HCT116 (cell line): ENCODE measurements around the gene SPEM1. TPM values are rescaled to one million over a fixed set of nuclear protein-coding genes. Genes with fewer than 3 reads are reported as not detected.

Source experiments
- ATAC-seq: fragments of 200-7000 bp; cut with Tn5 transposase; 2 replicates; pipeline ENCODE4 v1.9.1; 2020; ENCODE audit warnings: mild to moderate bottlenecking, moderate library complexity
- BruUV-seq: library from RNA; stranded (reverse); fragments of 400-500 nt; replicated peaks from 2 replicates; lab custom pipeline; 2021; lab: Mats Ljungman, UMichigan
- CTCF ChIA-PET: fragments of 300-600 bp; sonication (Branson Sonifier 250); formaldehyde crosslinking; loops from one replicate; lab custom pipeline; 2021; ENCODE audit warnings: antibody characterized with exemption; lab: Charles Lee
- POLR2A ChIA-PET: fragments of 300-600, 350-600 bp; sonication (Branson Sonifier 250); formaldehyde crosslinking; loops from one replicate; lab custom pipeline; 2021; ENCODE audit warnings: antibody characterized with exemption; lab: Charles Lee
- RAD21 ChIA-PET, 2 experiments: fragments of 300-600 bp; sonication (Branson Sonifier 250); formaldehyde crosslinking; loops; one replicate each; lab custom pipeline; 2023; ENCODE audit warnings: low total read pairs in 2 of 2; ENCODE audit not compliant: uncharacterized antibody in 2 of 2, unreplicated experiment in 2 of 2, low non-redundant PET in 1 of 2; lab: Charles Lee
- DNase-seq: peaks from one replicate; pipeline ENCODE4 v3.0.0-alpha.2; 2010; ENCODE audit warnings: low read depth, low spot score
- H2AFZ ChIP-seq: fragments of 200-600 bp; shearing (Covaris generic), sonication (generic); 2 replicates; pipeline ENCODE4 v1.6.1; 2017; ENCODE audit warnings: low read depth, mixed run types, mixed read lengths, antibody characterized with exemption, low read length; ENCODE audit not compliant: poor library complexity, severe bottlenecking
- H3K27ac ChIP-seq: 2 replicates; pipeline ENCODE4 v1.5.1; 2012; ENCODE audit warnings: low read depth, low read length
- H3K27me3 ChIP-seq: fragments of 200-600 bp; sonication (generic); 2 replicates; pipeline ENCODE4 v1.6.1; 2016; ENCODE audit warnings: mixed run types, low read length, mixed read lengths; ENCODE audit not compliant: insufficient read depth
- H3K36me3 ChIP-seq, 2 experiments: fragments of 200-500 bp in 1 of 2; fragments of 200-600 bp in 1 of 2; sonication (Bioruptor generic) in 1 of 2; sonication (generic) in 1 of 2; 2 replicates each; pipeline versions ENCODE4 v1.5.1 to v1.6.1; 2014 to 2016; ENCODE audit warnings: low read length in 2 of 2, inconsistent platforms in 1 of 2, mixed read lengths in 1 of 2, mixed run types in 1 of 2; ENCODE audit not compliant: insufficient read depth in 2 of 2, control insufficient read depth in 1 of 2
- H3K4me1 ChIP-seq, 2 experiments: fragments of 200-600 bp in 1 of 2; sonication (generic) in 1 of 2; 2 replicates each; pipeline versions ENCODE4 v1.5.1 to v1.6.1; 2012 to 2017; ENCODE audit warnings: low read length in 2 of 2, inconsistent platforms in 1 of 2, mild to moderate bottlenecking in 1 of 2, mixed read lengths in 1 of 2, mixed run types in 1 of 2, moderate library complexity in 1 of 2; ENCODE audit not compliant: insufficient read depth in 2 of 2, control insufficient read depth in 1 of 2
- H3K4me2 ChIP-seq: fragments of 200-600 bp; sonication (generic); 2 replicates; pipeline ENCODE4 v1.6.1; 2017; ENCODE audit warnings: mixed run types, low read length, mixed read lengths
- H3K4me3 ChIP-seq, 2 experiments: fragments of 200-600 bp in 1 of 2; sonication (generic) in 1 of 2; replicated peaks in 1 of 2; 2 replicates each; pipeline ENCODE4 v1.5.1; 2011 to 2016; ENCODE audit warnings: low read length in 2 of 2, control low read depth in 1 of 2, low read depth in 1 of 2, mild to moderate bottlenecking in 1 of 2, mixed read lengths in 1 of 2, mixed run types in 1 of 2
- H3K79me2 ChIP-seq: fragments of 200-600 bp; sonication (generic); 2 replicates; pipeline ENCODE4 v1.6.1; 2017; ENCODE audit warnings: mild to moderate bottlenecking, mixed run types, low read length, moderate library complexity, mixed read lengths; ENCODE audit not compliant: insufficient read depth
- H3K9ac ChIP-seq: fragments of 200-600 bp; sonication (generic); 2 replicates; pipeline ENCODE4 v1.6.1; 2016; ENCODE audit warnings: low read length, mixed read lengths
- H3K9me2 ChIP-seq: fragments of 200-600 bp; sonication (generic), shearing (Covaris generic); 2 replicates; pipeline ENCODE4 v1.6.1; 2017; ENCODE audit warnings: mixed run types, mild to moderate bottlenecking, moderate library complexity; ENCODE audit not compliant: insufficient read depth
- H3K9me3 ChIP-seq, 2 experiments: fragments of 200-500 bp in 1 of 2; fragments of 200-600 bp in 1 of 2; sonication (Bioruptor generic) in 1 of 2; sonication (generic) in 1 of 2; 2 replicates each; pipeline ENCODE4 v1.6.1; 2014 to 2017; ENCODE audit warnings: low read length in 2 of 2, mixed read lengths in 2 of 2, inconsistent platforms in 1 of 2, low read depth in 1 of 2, mild to moderate bottlenecking in 1 of 2, mixed run types in 1 of 2, moderate library complexity in 1 of 2; ENCODE audit not compliant: control insufficient read depth in 1 of 2, insufficient read depth in 1 of 2
- H4K20me1 ChIP-seq: fragments of 200-600 bp; sonication (generic), shearing (Covaris generic); 2 replicates; pipeline ENCODE4 v1.6.1; 2017; ENCODE audit warnings: mixed run types, mild to moderate bottlenecking, moderate library complexity; ENCODE audit not compliant: insufficient read depth
- CTCF ChIP-seq, 3 experiments: fragments of 200-600 bp in 1 of 3; sonication (generic) in 1 of 3; IDR thresholded peaks in 2 of 3; conservative IDR thresholded peaks in 1 of 3; 2 replicates each; pipeline ENCODE4 v1.5.1; 2012 to 2017; ENCODE audit warnings: low read depth in 2 of 3, low read length in 2 of 3, antibody characterized with exemption in 1 of 3, borderline replicate concordance in 1 of 3, control low read depth in 1 of 3, mild to moderate bottlenecking in 1 of 3, mixed read lengths in 1 of 3, mixed run types in 1 of 3, moderate library complexity in 1 of 3; ENCODE audit not compliant: insufficient read depth in 1 of 3
- EGR1 ChIP-seq: IDR thresholded peaks from 2 replicates; pipeline ENCODE4 v1.6.1; 2012; ENCODE audit warnings: low read depth
- EZH2phosphoT487 ChIP-seq: fragments of 200-600 bp; IDR thresholded peaks from 2 replicates; pipeline ENCODE4 v1.6.1; 2018; ENCODE audit warnings: antibody characterized with exemption, borderline replicate concordance
- RAD21 ChIP-seq: IDR thresholded peaks from 2 replicates; pipeline ENCODE4 v1.6.1; 2012; ENCODE audit warnings: low read depth, mild to moderate bottlenecking
- TCF7L2 ChIP-seq: IDR thresholded peaks from 2 replicates; pipeline ENCODE4 v1.7.0; 2011; ENCODE audit warnings: borderline replicate concordance, inconsistent platforms; ENCODE audit not compliant: insufficient read depth, insufficient read length; ENCODE audit errors: extremely low read depth
- ZBTB33 ChIP-seq: IDR thresholded peaks from 2 replicates; pipeline ENCODE4 v1.6.1; 2011; ENCODE audit warnings: mild to moderate bottlenecking, low read length, moderate library complexity; ENCODE audit not compliant: insufficient replicate concordance; ENCODE audit errors: extremely low read depth
- ZNF274 ChIP-seq: fragments of 200-500 bp; sonication (Bioruptor generic); IDR thresholded peaks from 2 replicates; pipeline ENCODE4 v1.6.1; 2014; ENCODE audit warnings: mild to moderate bottlenecking, low read depth, low read length, inconsistent platforms
- intact Hi-C: fragments of 100-400 bp; cut with micrococcal nuclease; formaldehyde crosslinking; loops from 2 replicates; pipeline ENCODE4 v1.10.0; 2022
- total RNA-seq: library from RNA; stranded (reverse); gene quantifications from one replicate; pipeline ENCODE4 v1.2.1, GENCODE V29; 2021; ENCODE audit not compliant: unreplicated experiment

Gene SPEM1
- total RNA-seq, 1 experiment from 2014 or later = 0.32 TPM

- Histone ChIP-seq H3K9ac (no peak overlapping the region), H3K27ac (no peak overlapping the region), H3K4me2 (no peak overlapping the region), H3K4me1 (peaks cover 20 to 39% of the 10 kb centered on the region in 2 experiments), H3K36me3 (peaks cover 3 to 5% of the 10 kb centered on the region in 2 experiments; a peak in 2 of 4 replicates), H3K9me2 (no peaks in the 10 kb centered on the region), H3K27me3 (no peaks in the 10 kb centered on the region), H3K79me2 (0 out of 2 replicates have a peak, but pooled peaks cover 7% of the 10 kb centered on the region), H3K4me3 (no peak overlapping the region), H2AFZ (no peak overlapping the region), H4K20me1 (no peaks in the 10 kb centered on the region), H3K9me3 (no peaks in the 10 kb centered on the region)
- CTCF ChIA-PET = no interaction called here
- POLR2A ChIA-PET = interaction anchor here (1.6 kb wide), 1 partner anchor 39 kb away, joined by 3 read pairs; the partner anchor contains the start of gene TMEM102
- RAD21 ChIA-PET = no interaction called here
- DNase-seq (no peak), ATAC-seq (no peak)
- TF ChIP-seq CTCF (IDR thresholded peaks at IDR 0.05 in 2 of 3, conservative IDR thresholded peaks at IDR 0.05 in 1 of 3; ENCODE audit: borderline replicate concordance in 1 of 3, insufficient read depth in 1 of 3, low read depth in 2 of 3, low read length in 2 of 3) = 0 out of 6 replicates have a peak, but pooled peaks of 1 of the 3 experiments have one; percentile 11
- TF ChIP-seq ZBTB33 = no peak
- no peak for TF ChIP-seq ZNF274
- no peak for TF ChIP-seq TCF7L2
- TF ChIP-seq EZH2phosphoT487 = no peak
- TF ChIP-seq EGR1 = no peak
- no peak for TF ChIP-seq RAD21
- intact Hi-C loops = no loop called here
- BruUV-seq = TSS peak; percentile 66
Observed at GRCh38 chr17:7396147-7396546, 24.0 kb upstream of the SPEM1 start.
